Neural progenitor cell (in vitro differentiated cells): Measurements from ENCODE around the gene CREB3L4.

Source experiments
- EZH2 ChIP-seq: fragments of 200-600 bp; sonication (generic); IDR thresholded peaks from 2 replicates; pipeline ENCODE4 v1.6.1; 2017; ENCODE audit warnings: antibody characterized with exemption, mild to moderate bottlenecking, moderate library complexity
- TF ChIP-seq, protein P1 (sequence below): fragments of 200-600 bp; sonication (generic); IDR thresholded peaks from 2 replicates; pipeline ENCODE4 v1.5.1; 2017; ENCODE audit warnings: antibody characterized with exemption, mild to moderate bottlenecking

DNA sequence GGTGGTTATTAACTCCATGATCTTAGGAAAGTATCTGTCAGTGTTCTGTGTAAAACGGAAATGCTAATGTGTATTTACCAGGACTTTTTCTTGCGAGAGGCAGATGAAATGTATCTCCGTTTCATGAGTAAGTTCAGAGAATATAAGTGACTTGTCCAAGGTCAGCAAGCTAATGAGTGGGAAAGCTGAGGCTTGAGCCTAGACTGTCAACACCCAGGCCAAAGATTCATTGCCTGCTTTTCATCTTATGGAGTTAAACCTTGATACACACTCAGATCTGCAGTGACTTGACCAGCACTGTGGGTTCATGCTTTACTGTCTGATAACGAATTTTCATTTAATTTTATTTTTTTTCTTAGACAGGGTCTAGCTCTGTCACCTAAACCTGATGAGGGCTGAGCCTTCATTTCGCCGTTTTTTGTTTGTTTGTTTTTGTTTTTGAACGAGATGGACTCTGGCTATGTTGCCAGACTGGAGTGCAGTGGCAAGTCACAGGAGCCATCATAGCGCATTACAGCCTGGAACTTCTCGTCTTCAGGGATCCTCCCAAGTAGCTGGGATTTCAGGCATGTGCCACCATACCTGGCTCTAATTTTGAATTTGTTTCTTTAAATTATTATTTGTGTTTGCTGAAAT, 10.7 kb downstream of the CREB3L4 start:
- TF ChIP-seq, protein P1, sequence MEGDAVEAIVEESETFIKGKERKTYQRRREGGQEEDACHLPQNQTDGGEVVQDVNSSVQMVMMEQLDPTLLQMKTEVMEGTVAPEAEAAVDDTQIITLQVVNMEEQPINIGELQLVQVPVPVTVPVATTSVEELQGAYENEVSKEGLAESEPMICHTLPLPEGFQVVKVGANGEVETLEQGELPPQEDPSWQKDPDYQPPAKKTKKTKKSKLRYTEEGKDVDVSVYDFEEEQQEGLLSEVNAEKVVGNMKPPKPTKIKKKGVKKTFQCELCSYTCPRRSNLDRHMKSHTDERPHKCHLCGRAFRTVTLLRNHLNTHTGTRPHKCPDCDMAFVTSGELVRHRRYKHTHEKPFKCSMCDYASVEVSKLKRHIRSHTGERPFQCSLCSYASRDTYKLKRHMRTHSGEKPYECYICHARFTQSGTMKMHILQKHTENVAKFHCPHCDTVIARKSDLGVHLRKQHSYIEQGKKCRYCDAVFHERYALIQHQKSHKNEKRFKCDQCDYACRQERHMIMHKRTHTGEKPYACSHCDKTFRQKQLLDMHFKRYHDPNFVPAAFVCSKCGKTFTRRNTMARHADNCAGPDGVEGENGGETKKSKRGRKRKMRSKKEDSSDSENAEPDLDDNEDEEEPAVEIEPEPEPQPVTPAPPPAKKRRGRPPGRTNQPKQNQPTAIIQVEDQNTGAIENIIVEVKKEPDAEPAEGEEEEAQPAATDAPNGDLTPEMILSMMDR, result no peak
- no peak for TF ChIP-seq EZH2
